ENCODE measurements around the gene IMMP2L. TPM values are rescaled to one million over a fixed set of nuclear protein-coding genes. Genes with fewer than 3 reads are reported as not detected.

The IMMP2L gene
- total and polyA plus RNA-seq, 2 of the 8 experiments (the other 6 are each of a cell fraction or from before 2014, with no cell fraction given), result 2.3 to 10.1 TPM

DNA sequence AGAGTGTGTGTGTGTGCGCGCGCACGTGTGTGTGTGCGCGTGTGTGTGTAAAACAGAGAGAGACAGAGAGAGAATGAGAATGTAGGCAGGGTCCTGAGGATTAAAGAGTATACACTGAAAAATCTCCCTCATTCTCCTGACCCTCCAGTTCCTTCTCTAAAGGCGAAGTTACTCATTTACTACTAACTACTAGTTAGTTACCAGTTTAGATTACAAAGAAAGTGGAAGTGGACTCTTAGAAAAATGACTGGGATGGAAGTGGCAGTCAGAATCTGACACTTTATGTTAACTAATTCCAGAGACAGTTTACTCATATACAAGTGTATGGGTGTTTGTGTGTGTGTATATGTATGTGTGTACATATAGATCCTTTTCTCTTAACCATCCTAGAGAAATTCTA is 617.8 kb downstream of the IMMP2L start (continued):
- TF ChIP-seq ZNF274 (IDR thresholded peaks at IDR 0.05; ENCODE audit: borderline replicate concordance, extremely low read depth, low read length) (no peak), SP4 (IDR thresholded peaks at IDR 0.05; ENCODE audit: low read length) (no peak), POLR2AphosphoS5 (IDR thresholded peaks at IDR 0.05; ENCODE audit: low read depth, low read length) (no peak), JUND (IDR thresholded peaks at IDR 0.05; ENCODE audit: low read length) (no peak), GABPA (IDR thresholded peaks at IDR 0.05; ENCODE audit: borderline replicate concordance, insufficient read depth, low read length) (no peak), TAF1 (IDR thresholded peaks at IDR 0.05; ENCODE audit: low read depth, low read length) (no peak), HDAC6 (IDR thresholded peaks at IDR 0.05; ENCODE audit: low read depth, low read length) (no peak), SAP30 (IDR thresholded peaks at IDR 0.05; ENCODE audit: insufficient read depth, insufficient replicate concordance, low read length) (no peak)
- TF ChIP-seq, protein P1, sequence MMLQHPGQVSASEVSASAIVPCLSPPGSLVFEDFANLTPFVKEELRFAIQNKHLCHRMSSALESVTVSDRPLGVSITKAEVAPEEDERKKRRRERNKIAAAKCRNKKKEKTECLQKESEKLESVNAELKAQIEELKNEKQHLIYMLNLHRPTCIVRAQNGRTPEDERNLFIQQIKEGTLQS (IDR thresholded peaks at IDR 0.05; ENCODE audit: insufficient read depth, low read depth, low read length), result no peak

Data from H1 (cell line).